Activated CD4-positive, CD25-positive, alpha-beta regulatory T cell treated with anti-CD3 and anti-CD28 coated beads, Interleukin-2, amount 50 U/mL, for 72 hours (primary cell): ENCODE data around the gene ZDHHC14.

ENCODE experiments used
- DNase-seq: peaks from one replicate; pipeline ENCODE4 v3.0.0; 2021

Gene ZDHHC14

GRCh38 chr6:157606516-157606915, 225.5 kb downstream of the ZDHHC14 start:
- no peak for DNase-seq

DNA sequence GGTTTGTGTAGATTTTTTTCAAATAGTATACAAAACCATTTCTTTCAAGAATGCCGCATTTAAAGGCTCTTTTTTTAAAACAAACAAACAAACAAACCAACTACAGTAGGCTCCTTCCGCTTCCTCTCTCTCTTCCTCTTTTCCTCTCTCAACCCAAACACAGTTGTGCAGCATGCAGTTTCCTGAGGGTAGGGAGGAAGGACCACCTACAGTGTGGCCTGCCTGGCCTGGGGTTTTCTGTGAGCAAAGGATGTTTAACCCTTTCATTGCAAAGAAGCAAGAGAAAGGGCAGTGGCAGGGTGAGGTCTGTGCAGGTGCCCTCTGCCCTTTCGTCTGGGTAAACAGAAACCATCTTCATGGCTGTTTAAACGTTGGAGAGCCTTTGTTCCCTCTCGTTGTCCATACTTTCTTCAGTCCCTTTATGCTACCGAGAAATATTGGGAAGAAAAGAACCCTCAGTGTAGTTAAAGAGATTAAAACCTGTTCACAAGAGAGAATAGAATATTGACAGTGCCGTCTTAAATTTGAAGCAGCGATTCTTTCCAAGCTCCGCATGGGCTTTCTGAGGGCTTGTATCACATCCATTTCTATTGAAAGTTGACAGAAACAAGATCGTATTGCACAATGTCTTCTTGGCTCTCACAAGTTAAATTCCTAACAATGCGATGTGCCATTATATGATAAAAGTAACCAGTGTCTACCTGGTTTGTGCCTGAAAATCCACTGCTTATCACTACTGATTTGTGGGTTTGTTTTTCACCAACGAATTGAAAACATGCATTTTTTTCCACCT, 226.5 kb downstream of the ZDHHC14 start:
- no peak for DNase-seq

- no peak for DNase-seq
Observed at GRCh38 chr6:157608221-157609075, 227.5 kb downstream of the ZDHHC14 start.

DNA sequence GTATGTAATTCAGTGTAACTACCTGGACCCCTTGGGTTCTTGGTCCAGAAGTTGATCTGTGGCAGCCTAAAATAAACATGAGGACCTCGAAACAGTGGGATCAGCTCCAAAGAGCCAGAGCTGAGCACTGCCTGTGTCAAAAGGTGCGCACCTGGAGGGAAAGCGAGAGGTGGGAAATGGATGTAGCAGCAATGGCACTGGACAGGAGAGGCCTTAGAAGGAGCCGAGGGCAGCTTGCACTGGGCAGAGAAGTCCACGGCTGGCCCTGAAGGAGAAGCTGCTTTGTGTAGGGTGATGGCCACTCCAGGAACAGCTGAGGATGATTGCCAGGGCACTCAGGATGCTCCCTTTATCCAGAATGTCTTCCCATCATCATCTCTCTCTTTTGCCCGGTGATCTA, 228.1 kb downstream of the ZDHHC14 start:
- DNase-seq: no peak

- no peak for DNase-seq
Observed at GRCh38 chr6:157609556-157609955, 228.6 kb downstream of the ZDHHC14 start.

GRCh38 chr6:157610451-157610999, 229.5 kb downstream of the ZDHHC14 start:
- DNase-seq: no peak

GRCh38 chr6:157611406-157611805, 230.4 kb downstream of the ZDHHC14 start:
- DNase-seq: no peak

- DNase-seq: no peak
Observed at GRCh38 chr6:157613011-157613522, 232.1 kb downstream of the ZDHHC14 start.

DNA sequence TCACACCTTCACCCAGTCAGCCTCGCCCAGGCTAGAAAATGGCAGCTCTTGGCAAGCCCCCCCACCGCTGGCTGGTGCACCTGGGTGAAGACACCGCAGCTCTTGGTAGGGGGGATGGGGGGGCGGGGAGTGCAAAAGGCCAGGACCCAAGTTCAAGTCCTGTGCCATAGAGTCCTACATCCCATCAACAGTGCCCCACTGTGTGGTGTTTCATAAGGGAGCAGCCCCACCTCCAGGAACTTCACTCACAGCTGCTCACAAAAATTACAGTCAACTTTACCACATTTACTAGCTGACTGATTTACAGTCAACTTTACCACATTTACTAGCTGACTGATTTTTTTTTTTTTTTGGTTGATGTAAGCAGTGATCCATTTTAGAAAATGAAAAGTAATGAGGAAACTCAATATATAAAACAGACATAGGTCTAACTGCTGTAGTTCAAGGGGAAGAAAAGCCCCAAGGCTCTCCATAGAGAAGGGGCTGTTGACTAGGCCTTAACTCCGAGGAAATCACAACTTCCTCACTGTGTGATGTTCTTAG, 233.1 kb downstream of the ZDHHC14 start:
- DNase-seq: no peak

DNA sequence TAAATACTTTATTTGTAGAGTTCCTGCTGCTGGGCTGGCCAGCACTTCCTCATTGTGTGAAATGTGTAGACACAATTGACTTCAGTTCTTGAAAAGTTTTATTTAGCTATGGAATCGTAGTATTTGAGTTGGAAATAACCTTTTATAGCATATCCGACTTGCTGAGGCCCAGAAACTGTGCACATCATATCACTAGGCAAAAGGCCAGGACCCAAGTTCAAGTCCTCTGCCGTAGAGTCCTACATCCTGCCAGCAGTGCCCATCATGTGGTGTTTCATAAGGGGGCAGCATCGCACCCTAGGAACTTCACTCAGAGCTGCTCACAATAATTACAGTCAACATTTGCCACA, 234.4 kb downstream of the ZDHHC14 start:
- DNase-seq: no peak

- no peak for DNase-seq
Observed at GRCh38 chr6:157615951-157616350, 235.0 kb downstream of the ZDHHC14 start.

GRCh38 chr6:157620944-157621343, 240.0 kb downstream of the ZDHHC14 start:
- no peak for DNase-seq

GRCh38 chr6:157621406-157621805, 240.4 kb downstream of the ZDHHC14 start:
- no peak for DNase-seq

DNA sequence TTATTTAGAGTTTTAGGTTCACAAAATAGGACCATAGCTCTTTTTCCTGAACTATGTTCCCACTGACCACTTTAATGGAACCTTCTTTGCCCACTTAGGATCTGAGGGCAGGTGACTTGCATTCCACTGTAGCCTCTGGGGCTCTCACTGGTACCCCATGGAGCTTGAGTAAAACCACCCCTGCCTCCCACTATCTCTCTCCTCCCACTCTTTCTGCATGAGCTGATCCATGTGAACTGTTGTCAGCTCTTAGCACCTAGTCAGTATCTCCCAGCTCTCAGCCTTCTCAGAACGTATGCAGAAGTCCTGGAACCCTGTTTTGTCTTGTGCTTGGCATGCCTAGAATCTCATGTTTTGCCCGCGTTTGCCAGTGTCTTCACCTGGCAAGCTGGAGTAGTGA, 241.4 kb downstream of the ZDHHC14 start:
- DNase-seq: no peak

DNA sequence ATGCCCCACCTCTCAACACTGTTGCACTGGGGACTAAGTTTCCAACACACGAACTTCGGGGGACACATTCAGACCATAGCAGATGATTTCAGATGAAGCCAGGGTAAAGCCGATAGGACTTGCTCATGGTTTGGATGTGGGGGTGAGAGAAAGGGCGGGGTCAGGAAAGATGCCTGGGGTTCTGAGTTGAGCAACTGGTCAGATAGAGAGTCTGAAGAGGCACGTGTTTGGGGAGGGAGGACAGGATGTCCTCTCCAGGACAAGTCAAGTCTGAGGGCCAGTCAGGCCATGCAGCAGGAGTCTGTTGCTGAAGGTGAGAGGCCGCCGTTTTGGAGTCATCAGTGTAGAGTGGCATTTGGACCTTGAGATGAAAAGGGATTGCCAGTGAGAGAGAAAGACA, 244.1 kb downstream of the ZDHHC14 start:
- DNase-seq: no peak

DNA sequence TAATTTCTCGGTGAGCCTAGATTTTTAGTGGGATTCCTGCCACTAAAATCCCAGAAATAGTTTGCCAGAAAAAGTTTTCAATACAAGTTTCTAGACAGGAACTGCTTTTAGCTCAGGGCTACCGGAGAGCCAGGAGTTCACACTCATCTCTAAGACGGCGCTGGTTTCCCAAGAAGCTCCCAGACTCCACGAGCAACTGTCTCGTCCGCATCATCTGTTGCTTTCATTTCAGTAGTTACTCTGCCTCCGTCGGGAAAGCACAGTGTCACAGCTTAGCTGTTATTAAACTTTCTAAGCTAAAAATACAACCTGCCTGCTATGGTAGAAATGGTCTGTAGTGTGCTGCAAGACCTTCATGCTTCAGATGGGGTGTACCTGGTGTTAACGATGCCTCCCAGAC, 244.8 kb downstream of the ZDHHC14 start:
- DNase-seq: no peak

- DNase-seq: no peak
Observed at GRCh38 chr6:157627195-157627966, 246.4 kb downstream of the ZDHHC14 start.

GRCh38 chr6:157628463-157628862, 247.5 kb downstream of the ZDHHC14 start:
- DNase-seq: no peak

GRCh38 chr6:157629220-157629619, 248.2 kb downstream of the ZDHHC14 start:
- no peak for DNase-seq

DNA sequence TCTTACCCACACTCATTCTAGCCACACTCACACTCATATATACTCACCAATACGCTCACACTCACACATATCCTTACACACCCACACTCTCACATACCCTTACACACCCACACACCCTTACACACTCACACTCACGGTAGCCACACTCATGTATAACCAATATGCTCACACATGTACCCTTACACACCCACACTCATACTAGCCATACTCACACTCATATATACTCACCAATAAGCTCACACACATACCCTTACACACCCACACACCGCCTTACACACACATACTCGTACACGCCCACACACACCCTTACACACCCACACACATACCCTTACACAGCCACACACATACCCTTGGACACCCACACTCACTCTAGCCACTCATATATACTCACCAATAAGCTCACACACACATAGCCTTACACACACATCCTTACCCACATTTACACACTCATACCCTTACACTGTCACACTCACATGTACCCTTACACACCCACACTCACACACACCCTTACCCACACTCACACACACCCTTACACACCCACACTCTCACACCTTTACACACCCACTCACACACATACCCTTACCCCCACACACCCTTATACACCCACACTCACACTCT, 249.6 kb downstream of the ZDHHC14 start:
- no peak for DNase-seq

- DNase-seq: no peak
Observed at GRCh38 chr6:157631412-157631811, 250.4 kb downstream of the ZDHHC14 start.
